C1 segment of cervical spinal cord (tissue), 14 donors: Measurements from ENCODE around the gene ZNF577.

ENCODE experiments used
- DNase-seq, 14 donors: peaks; one replicate each; lab custom pipeline; 2025; lab: John Stamatoyannopoulos, UW

ZNF577 gene

GRCh38 chr19:51873097-51873496, 14.7 kb downstream of the ZNF577 start:
- DNase-seq, result no peak

- no peak for DNase-seq
These were observed 25.7 kb downstream of the ZNF577 start for GRCh38 chr19:51861870-51862622.

GRCh38 chr19:51837145-51837544, 50.6 kb downstream of the ZNF577 start:
- DNase-seq, result no peak

DNA sequence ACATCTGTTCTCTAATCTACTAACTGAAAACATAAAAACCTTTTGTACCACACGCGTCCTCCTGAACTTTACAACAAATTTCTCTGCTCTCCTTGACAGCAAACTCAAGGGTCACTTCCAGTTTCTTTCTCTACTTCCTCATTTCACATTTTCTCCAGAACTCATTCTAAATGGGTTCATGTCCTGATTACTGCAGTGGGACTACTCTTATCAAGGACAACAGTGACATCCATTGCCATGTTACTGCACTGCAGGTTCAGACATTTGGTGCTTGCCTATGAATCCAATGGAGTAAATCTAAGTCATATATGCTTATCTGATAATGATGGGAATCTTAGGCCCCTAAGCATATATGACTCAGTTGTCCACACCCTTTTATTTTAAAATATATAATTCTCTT, 57.5 kb downstream of the ZNF577 start:
- DNase-seq, result peak in 1 of 14 donors; percentile 0

DNA sequence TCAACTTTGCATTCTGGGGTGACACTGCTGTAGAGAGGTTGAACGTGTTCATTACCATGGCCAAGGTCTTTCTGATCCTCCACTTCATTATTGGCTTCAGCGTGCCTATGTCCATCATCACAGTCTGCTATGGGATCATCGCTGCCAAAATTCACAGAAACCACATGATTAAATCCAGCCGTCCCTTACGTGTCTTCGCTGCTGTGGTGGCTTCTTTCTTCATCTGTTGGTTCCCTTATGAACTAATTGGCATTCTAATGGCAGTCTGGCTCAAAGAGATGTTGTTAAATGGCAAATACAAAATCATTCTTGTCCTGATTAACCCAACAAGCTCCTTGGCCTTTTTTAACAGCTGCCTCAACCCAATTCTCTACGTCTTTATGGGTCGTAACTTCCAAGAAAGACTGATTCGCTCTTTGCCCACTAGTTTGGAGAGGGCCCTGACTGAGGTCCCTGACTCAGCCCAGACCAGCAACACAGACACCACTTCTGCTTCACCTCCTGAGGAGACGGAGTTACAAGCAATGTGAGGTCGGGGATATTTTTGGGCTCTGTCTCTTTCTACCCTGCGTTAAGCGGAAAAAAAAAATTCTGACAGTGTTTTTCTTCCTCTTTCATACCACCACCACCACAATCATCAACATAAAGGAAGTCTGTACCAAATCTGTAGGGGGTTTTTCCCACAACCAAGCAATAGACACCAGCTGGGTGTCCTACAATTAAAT, 63.3 kb downstream of the ZNF577 start:
- DNase-seq, result peak in 1 of 14 donors; percentile 5

- DNase-seq, result no peak
These were observed 64.8 kb downstream of the ZNF577 start for GRCh38 chr19:51822946-51823345.

- DNase-seq, result no peak
These were observed 65.4 kb downstream of the ZNF577 start for GRCh38 chr19:51822325-51822724.

- no peak for DNase-seq
These were observed 65.8 kb downstream of the ZNF577 start for GRCh38 chr19:51821921-51822320.

DNA sequence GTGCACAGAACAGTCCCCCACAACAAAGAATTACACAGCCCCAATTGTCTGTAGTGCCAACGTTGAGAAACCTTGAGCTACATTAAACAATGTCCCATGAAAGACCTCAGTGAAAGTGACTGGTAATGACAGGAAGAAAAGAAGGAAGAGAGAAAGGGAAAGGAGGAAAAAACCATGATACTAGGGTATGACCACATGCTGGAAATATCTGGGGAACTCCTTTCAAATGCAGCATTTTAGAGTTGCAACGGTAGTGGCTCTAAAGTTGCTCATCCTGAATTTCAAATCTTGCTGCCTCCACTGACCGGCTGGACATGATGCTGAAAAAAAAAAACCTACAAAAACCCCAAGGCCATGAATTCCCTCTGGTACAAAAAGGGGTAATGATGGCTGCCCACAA, 66.3 kb downstream of the ZNF577 start:
- DNase-seq, result no peak
